Nephron (organoid): Measurements from ENCODE around the gene DST.

Experiments
- H3K27ac Mint-ChIP-seq, 3 experiments: 2 replicates each; pipeline ENCODE4 v1.8.0; 2020; ENCODE audit warnings: mixed read lengths in 3 of 3, mild to moderate bottlenecking in 2 of 3, moderate library complexity in 1 of 3
- H3K27me3 Mint-ChIP-seq: 2 replicates; pipeline ENCODE4 v1.8.0; 2021; ENCODE audit warnings: low read depth, mild to moderate bottlenecking, moderate library complexity, mixed read lengths
- H3K36me3 Mint-ChIP-seq: 2 replicates; pipeline ENCODE4 v1.8.0; 2020; ENCODE audit warnings: low read depth, mixed read lengths
- H3K4me1 Mint-ChIP-seq: 2 replicates; pipeline ENCODE4 v1.8.0; 2020; ENCODE audit warnings: mixed read lengths
- H3K4me3 Mint-ChIP-seq, 3 experiments: 2 replicates each; pipeline ENCODE4 v1.8.0; 2020; ENCODE audit warnings: mild to moderate bottlenecking in 3 of 3, mixed read lengths in 3 of 3, moderate library complexity in 2 of 3
- H3K9me3 Mint-ChIP-seq: 2 replicates; pipeline ENCODE4 v1.8.0; 2020; ENCODE audit warnings: mixed read lengths
- CTCF ChIP-seq, 3 experiments: fragments of 200-600 bp; sonication (generic); IDR thresholded peaks; one replicate each; pipeline ENCODE4 v1.5.0; 2021; ENCODE audit warnings: antibody characterized with exemption in 3 of 3; ENCODE audit not compliant: unreplicated experiment in 3 of 3

The DST gene

GRCh38 chr6:56616967-56617366, 25.7 kb downstream of the DST start:
- Mint-ChIP-seq H3K27ac (no peak overlapping the region), H3K9me3 (no peaks in the 10 kb centered on the region), H3K4me3 (no peak overlapping the region), H3K4me1 (no peaks in the 10 kb centered on the region), H3K36me3 (peaks cover 12% of the 10 kb centered on the region), H3K27me3 (no peaks in the 10 kb centered on the region)
- TF ChIP-seq CTCF (IDR thresholded peaks at IDR 0.05; ENCODE audit: unreplicated experiment in 3 of 3), result no peak

- peaks cover 12% of the 10 kb centered on the region for H3K36me3 Mint-ChIP-seq
- H3K4me3 Mint-ChIP-seq, result no peak overlapping the region
- no peaks in the 10 kb centered on the region for H3K4me1 Mint-ChIP-seq
- H3K27ac Mint-ChIP-seq, result no peak overlapping the region
- no peaks in the 10 kb centered on the region for H3K27me3 Mint-ChIP-seq
- no peak for TF ChIP-seq CTCF (IDR thresholded peaks at IDR 0.05; ENCODE audit: unreplicated experiment in 3 of 3)
- H3K9me3 Mint-ChIP-seq, result no peaks in the 10 kb centered on the region
Observed at GRCh38 chr6:56613247-56613851, 29.3 kb downstream of the DST start.

GRCh38 chr6:56608332-56608731, 34.4 kb downstream of the DST start:
- peaks cover 31% of the 10 kb centered on the region for H3K36me3 Mint-ChIP-seq
- H3K4me3 Mint-ChIP-seq, result no peak overlapping the region
- no peaks in the 10 kb centered on the region for H3K27me3 Mint-ChIP-seq
- no peaks in the 10 kb centered on the region for H3K4me1 Mint-ChIP-seq
- no peak overlapping the region for H3K27ac Mint-ChIP-seq
- no peak for TF ChIP-seq CTCF (IDR thresholded peaks at IDR 0.05; ENCODE audit: unreplicated experiment in 3 of 3)
- no peaks in the 10 kb centered on the region for H3K9me3 Mint-ChIP-seq

GRCh38 chr6:56607111-56607752, 35.5 kb downstream of the DST start:
- Mint-ChIP-seq H3K27ac (no peak overlapping the region), H3K4me1 (no peaks in the 10 kb centered on the region), H3K36me3 (peaks cover 35% of the 10 kb centered on the region), H3K27me3 (no peaks in the 10 kb centered on the region), H3K9me3 (no peaks in the 10 kb centered on the region), H3K4me3 (no peak overlapping the region)
- TF ChIP-seq CTCF (IDR thresholded peaks at IDR 0.05; ENCODE audit: unreplicated experiment in 3 of 3), result no peak

GRCh38 chr6:56605435-56605834, 37.3 kb downstream of the DST start:
- Mint-ChIP-seq H3K9me3 (no peaks in the 10 kb centered on the region), H3K4me3 (no peak overlapping the region), H3K36me3 (peaks cover 41% of the 10 kb centered on the region), H3K27me3 (no peaks in the 10 kb centered on the region), H3K4me1 (no peaks in the 10 kb centered on the region), H3K27ac (no peak overlapping the region)
- no peak for TF ChIP-seq CTCF (IDR thresholded peaks at IDR 0.05; ENCODE audit: unreplicated experiment in 3 of 3)

- TF ChIP-seq CTCF (IDR thresholded peaks at IDR 0.05; ENCODE audit: unreplicated experiment in 3 of 3), result no peak
- no peaks in the 10 kb centered on the region for H3K4me1 Mint-ChIP-seq
- H3K27ac Mint-ChIP-seq, result no peak overlapping the region
- H3K9me3 Mint-ChIP-seq, result no peaks in the 10 kb centered on the region
- H3K36me3 Mint-ChIP-seq, result peaks cover 48% of the 10 kb centered on the region
- H3K4me3 Mint-ChIP-seq, result no peak overlapping the region
- H3K27me3 Mint-ChIP-seq, result no peaks in the 10 kb centered on the region
Observed at GRCh38 chr6:56604186-56604585, 38.5 kb downstream of the DST start.
